Left ventricle myocardium inferior (tissue), 1 donor: ENCODE data around the gene SRPK2. TPM values are rescaled to one million over a fixed set of nuclear protein-coding genes. Genes with fewer than 3 reads are reported as not detected.

Source experiments
- DNase-seq: peaks from one replicate; pipeline ENCODE4 v3.0.0-alpha.2; 2020
- H3K27ac ChIP-seq: fragments of 200-600 bp; replicated peaks from 2 replicates; pipeline ENCODE4 v1.8.0; 2021
- H3K27me3 ChIP-seq: fragments of 200-600 bp; 2 replicates; pipeline ENCODE4 v1.8.0; 2021; ENCODE audit warnings: low read depth
- H3K36me3 ChIP-seq: fragments of 200-600 bp; 2 replicates; pipeline ENCODE4 v1.8.0; 2021
- H3K4me1 ChIP-seq: fragments of 200-600 bp; 2 replicates; pipeline ENCODE4 v1.8.0; 2021
- H3K4me3 ChIP-seq: fragments of 200-600 bp; 2 replicates; pipeline ENCODE4 v1.8.0; 2021; ENCODE audit warnings: mild to moderate bottlenecking, moderate library complexity
- H3K9me3 ChIP-seq: fragments of 200-600 bp; replicated peaks from 2 replicates; pipeline ENCODE4 v1.8.0; 2021
- intact Hi-C: fragments of 100-400 bp; cut with micrococcal nuclease; formaldehyde crosslinking; loops from one replicate; pipeline ENCODE4 v1.11.0; 2022
- total RNA-seq: library from RNA; stranded (reverse); fragmentation: NEBNext Ultra II Directional; extraction: Animal tissue kit (Norgen Biotek cat#: 25700); gene quantifications from one replicate; pipeline ENCODE4 v1.2.1, GENCODE V29; 2021
- TF ChIP-seq, protein P1 (sequence below): fragments of 200-600 bp; IDR thresholded peaks from 2 replicates; pipeline ENCODE4 v1.8.0; 2021; ENCODE audit warnings: antibody characterized with exemption, mild to moderate bottlenecking, borderline replicate concordance
- donor health status: DM: no; HTN: yes; CAD: no; lungs with severe emphysema.

SRPK2 gene
- total RNA-seq, 1 donor from 2014 or later: 34.3 TPM

GRCh38 chr7:105224884-105225651, 163.7 kb downstream of the SRPK2 start:
- Histone ChIP-seq H3K4me3 (no peak overlapping the region), H3K36me3 (no peaks in the 10 kb centered on the region), H3K27me3 (no peaks in the 10 kb centered on the region), H3K9me3 (no peaks in the 10 kb centered on the region), H3K4me1 (peaks cover 20% of the 10 kb centered on the region), H3K27ac (no peak overlapping the region)
- intact Hi-C loops: no loop called here
- no peak for DNase-seq
- TF ChIP-seq, protein P1, sequence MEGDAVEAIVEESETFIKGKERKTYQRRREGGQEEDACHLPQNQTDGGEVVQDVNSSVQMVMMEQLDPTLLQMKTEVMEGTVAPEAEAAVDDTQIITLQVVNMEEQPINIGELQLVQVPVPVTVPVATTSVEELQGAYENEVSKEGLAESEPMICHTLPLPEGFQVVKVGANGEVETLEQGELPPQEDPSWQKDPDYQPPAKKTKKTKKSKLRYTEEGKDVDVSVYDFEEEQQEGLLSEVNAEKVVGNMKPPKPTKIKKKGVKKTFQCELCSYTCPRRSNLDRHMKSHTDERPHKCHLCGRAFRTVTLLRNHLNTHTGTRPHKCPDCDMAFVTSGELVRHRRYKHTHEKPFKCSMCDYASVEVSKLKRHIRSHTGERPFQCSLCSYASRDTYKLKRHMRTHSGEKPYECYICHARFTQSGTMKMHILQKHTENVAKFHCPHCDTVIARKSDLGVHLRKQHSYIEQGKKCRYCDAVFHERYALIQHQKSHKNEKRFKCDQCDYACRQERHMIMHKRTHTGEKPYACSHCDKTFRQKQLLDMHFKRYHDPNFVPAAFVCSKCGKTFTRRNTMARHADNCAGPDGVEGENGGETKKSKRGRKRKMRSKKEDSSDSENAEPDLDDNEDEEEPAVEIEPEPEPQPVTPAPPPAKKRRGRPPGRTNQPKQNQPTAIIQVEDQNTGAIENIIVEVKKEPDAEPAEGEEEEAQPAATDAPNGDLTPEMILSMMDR: no peak

- H3K9me3 ChIP-seq: no peaks in the 10 kb centered on the region
- H3K27me3 ChIP-seq: no peaks in the 10 kb centered on the region
- intact Hi-C loops: no loop called here
- no peak overlapping the region for H3K4me3 ChIP-seq
- no peaks in the 10 kb centered on the region for H3K36me3 ChIP-seq
- H3K27ac ChIP-seq: no peak overlapping the region
- TF ChIP-seq, protein P1: no peak
- peaks cover 24% of the 10 kb centered on the region for H3K4me1 ChIP-seq
- no peak for DNase-seq
Measured at GRCh38 chr7:105222953-105223352, 165.8 kb downstream of the SRPK2 start.

GRCh38 chr7:105219771-105220160, 169.0 kb downstream of the SRPK2 start:
- Histone ChIP-seq H3K9me3 (no peaks in the 10 kb centered on the region), H3K27ac (no peak overlapping the region), H3K4me3 (no peak overlapping the region), H3K4me1 (peaks cover 24% of the 10 kb centered on the region), H3K27me3 (no peaks in the 10 kb centered on the region), H3K36me3 (no peaks in the 10 kb centered on the region)
- no peak for DNase-seq
- intact Hi-C loops: no loop called here
- TF ChIP-seq, protein P1: no peak

DNA sequence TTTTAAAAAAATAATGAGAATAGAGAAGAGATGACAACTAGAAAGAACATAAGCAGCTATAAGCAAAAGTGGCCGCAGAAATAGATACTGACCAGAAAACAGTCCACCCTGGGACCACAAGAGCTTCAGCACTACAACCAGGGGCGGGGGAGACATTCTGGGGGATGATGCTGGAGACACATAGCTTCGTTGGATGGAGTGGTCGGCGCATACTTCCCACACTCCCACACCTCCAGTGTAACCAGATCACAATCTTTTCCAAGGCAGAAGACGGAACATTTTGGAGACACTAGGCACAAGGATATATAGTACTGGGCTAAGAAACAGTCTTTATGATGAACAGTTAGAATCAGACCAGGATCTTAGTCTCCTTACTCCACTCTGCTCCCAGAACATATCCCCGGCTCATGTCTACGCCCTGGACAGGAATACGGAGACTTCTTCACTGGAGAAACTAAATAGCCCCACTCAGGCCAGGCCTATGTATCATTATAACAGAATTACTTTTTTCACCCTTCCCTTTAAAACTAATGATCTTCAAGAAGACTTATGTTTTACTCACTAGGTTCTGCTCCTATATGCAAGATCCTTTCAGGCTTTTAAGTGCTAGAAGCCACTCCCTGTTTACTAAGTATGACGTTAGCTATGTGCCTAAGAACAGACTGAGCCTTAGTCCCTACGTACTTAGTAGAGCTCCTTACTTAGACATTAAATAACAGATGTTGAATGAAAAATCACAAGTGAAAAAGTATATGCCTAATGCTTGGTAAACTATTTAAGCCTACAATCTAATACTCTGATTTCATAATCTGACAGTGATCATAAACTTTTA, 169.6 kb downstream of the SRPK2 start:
- intact Hi-C loops: no loop called here
- Histone ChIP-seq H3K36me3 (no peaks in the 10 kb centered on the region), H3K27ac (no peak overlapping the region), H3K4me3 (no peak overlapping the region), H3K4me1 (peaks cover 23% of the 10 kb centered on the region), H3K9me3 (no peaks in the 10 kb centered on the region), H3K27me3 (no peaks in the 10 kb centered on the region)
- no peak for DNase-seq
- TF ChIP-seq, protein P1: no peak

DNA sequence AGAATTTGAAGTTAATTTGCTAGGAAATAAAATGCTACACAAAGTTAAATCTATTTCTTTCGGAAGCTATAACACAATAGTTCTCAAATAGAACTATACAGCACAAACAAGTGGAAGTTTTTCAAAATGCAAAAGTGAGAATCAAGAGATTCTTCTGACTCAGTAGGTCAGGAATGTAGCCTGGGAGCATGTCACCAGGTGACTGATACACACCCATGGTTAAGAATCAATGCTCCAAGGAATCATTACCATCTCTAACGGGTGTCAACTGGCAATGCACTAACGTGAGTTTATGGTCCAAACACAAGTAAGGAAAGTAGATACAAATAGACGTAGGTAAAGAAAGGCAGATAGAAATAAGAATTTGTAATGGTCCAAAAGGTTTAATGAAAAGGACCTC, 170.5 kb downstream of the SRPK2 start:
- TF ChIP-seq, protein P1: no peak
- Histone ChIP-seq H3K9me3 (no peaks in the 10 kb centered on the region), H3K4me1 (peaks cover 22% of the 10 kb centered on the region), H3K36me3 (no peaks in the 10 kb centered on the region), H3K4me3 (no peak overlapping the region), H3K27ac (no peak overlapping the region), H3K27me3 (no peaks in the 10 kb centered on the region)
- DNase-seq: no peak
- intact Hi-C loops: no loop called here
